ENCODE data around the gene AUTS2.

AUTS2 gene

GRCh38 chr7:70663680-70664079 is 1065.4 kb downstream of the AUTS2 start:
- DNase-seq (ENCODE audit: low read depth) = no peak

DNA sequence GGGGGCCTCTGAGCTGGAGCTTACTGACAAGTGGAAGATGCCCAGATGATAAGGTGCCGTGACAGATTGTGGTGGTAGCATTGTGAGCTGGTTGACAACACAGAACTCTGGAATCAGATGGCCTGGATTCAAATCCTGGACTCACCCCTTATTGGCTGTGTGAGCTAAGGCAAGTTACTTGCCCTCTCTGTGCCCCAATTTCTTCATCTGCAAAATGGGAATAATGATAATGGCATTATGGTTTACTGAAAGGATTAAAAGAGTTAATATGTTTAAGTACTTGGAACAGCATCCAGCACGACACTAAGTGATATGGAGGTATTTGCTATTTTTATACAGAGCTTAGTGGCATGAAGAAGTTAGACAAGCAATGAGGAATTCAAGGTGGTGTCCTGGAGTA is 1067.7 kb downstream of the AUTS2 start:
- no peak for DNase-seq (ENCODE audit: low read depth)

DNA sequence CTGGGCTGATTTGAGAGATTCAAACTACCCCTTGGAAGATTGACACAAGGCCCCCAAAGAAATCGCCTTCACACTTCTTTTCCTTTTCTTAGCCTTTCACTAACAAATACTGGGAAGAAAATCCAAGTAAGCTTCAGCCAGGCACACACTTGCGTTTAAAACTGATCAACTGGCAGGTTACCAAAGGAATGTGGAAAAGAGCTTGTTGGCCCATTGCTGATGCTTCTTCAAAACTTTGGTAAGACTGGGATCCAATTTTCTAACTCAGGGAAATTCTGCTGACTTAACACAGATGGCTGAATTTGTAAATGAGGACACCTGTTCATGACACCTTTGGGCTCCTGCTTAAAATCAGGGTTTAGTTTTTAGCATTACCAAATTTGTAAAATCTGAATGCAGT is 1069.1 kb downstream of the AUTS2 start:
- no peak for DNase-seq (ENCODE audit: low read depth)

GRCh38 chr7:70668606-70669358 is 1070.5 kb downstream of the AUTS2 start:
- no peak for DNase-seq (ENCODE audit: low read depth)

GRCh38 chr7:70669854-70670253 is 1071.6 kb downstream of the AUTS2 start:
- DNase-seq (ENCODE audit: low read depth) = peak; percentile 19

DNA sequence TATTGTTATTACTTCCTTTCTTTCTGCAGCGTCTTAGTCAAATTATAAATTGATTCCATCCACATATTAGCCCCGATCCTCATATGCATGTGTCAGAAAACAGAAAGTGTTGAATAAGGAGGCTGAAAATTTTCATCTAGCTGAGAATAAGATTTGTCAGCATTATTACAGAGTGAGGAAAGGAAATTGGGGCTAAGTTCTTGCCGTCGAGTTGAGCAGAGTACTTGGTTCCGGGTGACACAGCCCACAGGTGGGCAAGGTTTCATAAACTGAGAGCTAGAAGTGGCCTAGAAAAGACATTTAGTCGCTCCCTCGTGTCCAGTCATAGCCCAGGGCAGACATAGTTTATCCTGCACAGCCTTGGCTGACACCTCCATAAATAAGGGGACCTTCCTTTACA is 1072.0 kb downstream of the AUTS2 start:
- DNase-seq (ENCODE audit: low read depth) = no peak

- no peak for DNase-seq (ENCODE audit: low read depth)
Measured at GRCh38 chr7:70673778-70674570, 1075.7 kb downstream of the AUTS2 start.

DNA sequence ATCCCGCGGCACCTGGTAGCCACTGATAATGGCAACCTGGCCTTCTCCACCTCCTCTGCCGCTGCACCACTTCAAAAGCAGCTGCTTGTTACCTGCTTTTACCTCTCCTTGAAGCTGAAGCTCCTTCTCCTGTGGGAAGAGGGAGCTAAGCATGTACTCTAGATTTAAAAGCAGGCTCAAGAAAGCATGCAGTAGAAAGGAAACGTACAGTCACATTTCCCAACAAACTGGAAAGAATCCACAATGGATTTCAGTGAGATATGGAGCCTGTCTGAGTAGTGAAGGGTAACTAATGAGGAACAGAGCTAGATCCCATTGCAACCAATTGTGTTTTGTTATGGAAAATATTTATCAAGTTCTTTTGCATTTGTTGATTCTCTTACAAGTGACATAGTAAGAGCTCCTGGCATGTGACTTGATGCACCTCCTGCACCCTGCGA is 1076.3 kb downstream of the AUTS2 start:
- DNase-seq (ENCODE audit: low read depth) = no peak

- no peak for DNase-seq (ENCODE audit: low read depth)
Measured at GRCh38 chr7:70676243-70676642, 1078.0 kb downstream of the AUTS2 start.

GRCh38 chr7:70678621-70679251 is 1080.5 kb downstream of the AUTS2 start:
- no peak for DNase-seq (ENCODE audit: low read depth)

GRCh38 chr7:70679661-70680060 is 1081.4 kb downstream of the AUTS2 start:
- DNase-seq (ENCODE audit: low read depth) = no peak

- no peak for DNase-seq (ENCODE audit: low read depth)
Measured at GRCh38 chr7:70680306-70680705, 1082.0 kb downstream of the AUTS2 start.

DNA sequence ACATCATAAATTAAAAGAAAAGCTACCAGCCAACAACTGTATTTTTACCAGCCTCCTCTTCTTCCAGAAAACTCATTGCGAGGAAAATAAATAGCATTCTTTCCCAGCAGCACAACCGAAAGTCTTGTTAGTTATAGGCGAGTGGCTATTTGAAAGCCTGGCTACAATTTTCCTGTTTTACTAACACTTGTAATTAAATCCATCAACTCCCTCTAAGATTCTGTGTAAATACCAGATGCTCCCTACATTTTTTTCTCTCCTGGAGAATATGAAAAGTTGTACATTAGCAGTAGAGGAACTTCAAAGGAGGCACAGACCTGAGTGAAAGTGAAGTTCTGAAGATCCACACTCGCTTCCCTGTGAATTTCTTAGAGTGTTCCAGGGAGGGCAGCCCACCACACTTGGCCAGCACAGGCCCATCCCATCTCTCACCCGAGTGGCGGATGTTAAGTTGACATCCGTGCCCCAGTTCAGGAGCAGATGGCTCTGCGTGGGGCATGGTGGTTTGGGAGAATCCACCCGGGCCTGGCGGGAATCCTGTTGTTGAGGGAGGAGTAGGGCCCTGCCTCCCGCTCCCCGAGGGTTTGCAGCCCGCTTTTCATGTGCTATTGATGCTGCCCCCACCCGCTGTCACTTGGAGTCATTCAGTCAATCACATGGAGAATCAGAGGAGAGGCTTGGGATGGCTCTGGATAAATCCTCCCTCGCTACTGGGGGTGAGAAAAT is 1082.6 kb downstream of the AUTS2 start:
- DNase-seq (ENCODE audit: low read depth) = no peak

GRCh38 chr7:70681469-70682350 is 1083.4 kb downstream of the AUTS2 start:
- DNase-seq (ENCODE audit: low read depth) = no peak

DNA sequence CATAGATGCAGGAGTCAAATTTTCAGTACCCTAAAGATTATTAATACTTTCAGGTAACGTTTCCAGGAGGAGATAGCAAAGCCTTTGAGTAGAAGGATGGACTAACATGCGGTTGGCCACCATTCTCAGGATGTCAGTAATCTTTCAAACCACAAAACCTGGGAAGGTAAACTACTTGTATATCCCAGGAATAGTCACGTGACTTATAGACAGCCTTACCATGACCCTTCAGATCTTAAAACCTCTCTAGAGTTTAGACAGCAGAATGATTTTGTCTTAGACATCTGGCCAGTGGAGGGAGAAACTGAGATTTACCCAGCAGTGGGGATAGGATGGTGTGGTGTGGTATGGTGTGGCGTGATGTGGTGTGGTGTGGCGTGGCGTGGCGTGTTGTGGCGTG is 1085.9 kb downstream of the AUTS2 start:
- no peak for DNase-seq (ENCODE audit: low read depth)

DNA sequence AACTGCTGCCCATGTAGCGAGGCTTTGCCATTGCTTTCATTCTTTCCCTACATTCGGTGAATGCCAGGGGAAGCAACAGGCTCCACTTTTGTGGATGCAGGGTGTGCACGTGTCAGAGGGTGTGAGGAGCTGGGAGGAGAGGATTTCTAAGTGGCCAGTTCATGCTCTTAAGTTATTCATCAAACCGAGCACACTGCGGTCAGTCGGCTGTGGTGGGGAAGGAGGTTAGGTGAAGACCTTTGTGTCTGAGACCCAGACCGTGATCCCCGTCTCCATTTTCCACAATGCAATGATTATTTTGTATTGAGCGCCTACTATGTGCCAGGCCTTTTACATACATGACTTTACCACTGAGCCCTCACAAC is 1095.0 kb downstream of the AUTS2 start:
- no peak for DNase-seq (ENCODE audit: low read depth)

DNA sequence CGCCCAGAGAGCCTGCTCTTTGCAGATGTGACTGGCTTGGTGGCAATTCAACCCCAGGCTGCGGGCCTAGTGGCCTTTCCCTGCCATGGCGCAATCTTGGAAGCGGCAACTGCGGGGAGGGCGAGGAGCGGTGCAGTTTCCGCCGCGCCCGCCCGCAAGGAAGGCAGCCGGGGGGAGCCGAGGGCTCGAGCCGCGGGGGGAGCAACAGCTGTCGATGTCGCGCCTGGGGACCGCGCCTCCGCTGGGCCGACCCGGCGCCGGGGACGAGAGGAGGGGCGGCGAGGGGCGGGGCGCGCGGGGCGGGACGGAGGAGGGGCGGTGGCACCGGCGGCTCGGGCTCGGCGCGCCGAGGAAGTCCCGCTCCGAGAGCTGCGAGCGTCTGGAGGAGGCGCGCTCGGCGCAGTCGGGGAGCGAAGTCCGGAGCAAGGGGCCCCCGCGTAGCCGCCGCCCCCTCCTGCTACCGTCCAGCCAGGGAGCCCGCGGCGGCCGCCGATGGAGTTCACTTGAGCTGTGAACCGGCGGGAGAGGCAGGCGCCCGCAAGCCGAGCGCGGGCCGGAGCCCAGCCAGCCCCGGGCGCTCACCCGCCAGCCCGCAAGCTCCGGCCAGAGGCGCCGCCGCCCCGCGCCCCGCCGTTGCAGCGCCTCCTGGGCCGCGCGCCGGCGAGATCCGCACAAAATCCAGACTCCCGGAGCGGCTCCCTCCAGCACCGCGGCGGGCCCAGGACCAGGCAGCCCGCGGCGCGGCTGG is 1095.6 kb downstream of the AUTS2 start:
- peak; percentile 44 for DNase-seq (ENCODE audit: low read depth)

DNA sequence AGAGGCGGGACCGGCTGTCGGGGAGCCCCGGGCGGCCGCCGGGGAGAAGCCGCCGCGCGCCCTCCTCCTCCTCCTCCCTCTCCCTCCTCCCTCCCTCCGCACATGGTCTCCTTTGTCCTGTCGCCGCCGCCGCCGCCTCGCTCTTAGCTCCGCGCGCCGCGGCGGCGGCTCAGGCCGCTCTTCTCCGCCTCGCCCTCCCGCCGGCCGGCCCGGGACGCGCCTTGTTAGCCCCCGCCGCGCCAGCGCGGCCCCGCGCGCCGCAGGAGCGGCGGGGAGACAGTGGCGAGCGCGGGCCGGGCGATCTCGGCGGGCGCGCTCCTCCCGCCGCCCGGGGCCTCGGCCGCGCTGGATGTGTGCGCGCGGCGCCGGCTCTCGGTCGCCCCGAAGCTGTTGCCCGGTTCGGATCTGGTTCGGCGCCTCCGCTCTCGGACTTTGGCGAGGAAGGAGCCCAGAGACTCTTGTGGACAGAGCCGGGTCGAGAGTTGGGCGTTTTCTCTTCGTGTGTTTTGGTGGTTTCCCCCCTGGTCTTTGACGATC is 1096.2 kb downstream of the AUTS2 start:
- DNase-seq (ENCODE audit: low read depth) = no peak

- DNase-seq (ENCODE audit: low read depth) = no peak
Measured at GRCh38 chr7:70694971-70695794, 1096.9 kb downstream of the AUTS2 start.

- DNase-seq (ENCODE audit: low read depth) = no peak
Measured at GRCh38 chr7:70695795-70696083, 1097.5 kb downstream of the AUTS2 start.
